OCI-LY7 (cell line): Measurements from ENCODE around the gene DPP8.

Experiments used
- CTCF ChIP-seq: fragments of 200-600 bp; sonication (generic); conservative IDR thresholded peaks from 2 replicates; pipeline ENCODE4 v1.5.1; 2014; ENCODE audit warnings: mild to moderate bottlenecking, antibody characterized with exemption, low read length, moderate library complexity, mixed read lengths
- EZH2phosphoT487 ChIP-seq: fragments of 200-600 bp; sonication (generic); IDR thresholded peaks from 2 replicates; pipeline ENCODE4 v1.6.1; 2018; ENCODE audit warnings: low read depth, borderline replicate concordance, mild to moderate bottlenecking, mixed run types, antibody characterized with exemption, low read length, moderate library complexity, mixed read lengths

GRCh38 chr15:65396283-65396964 is 121.1 kb downstream of the DPP8 start:
- TF ChIP-seq CTCF (no peak), EZH2phosphoT487 (no peak)
